Large intestine (tissue), 3 donors: Measurements from ENCODE around the gene MYLIP. TPM values are rescaled to one million over a fixed set of nuclear protein-coding genes. Genes with fewer than 3 reads are reported as not detected.

ENCODE experiments used
- DNase-seq, 2 donors: peaks; one replicate each; pipeline versions ENCODE4 v3.0.0 to v3.0.0-alpha.2; 2013
- H3K27ac ChIP-seq: one replicate; pipeline ENCODE4 v1.5.1; 2013; ENCODE audit warnings: low read length
- H3K27me3 ChIP-seq: 2 replicates; pipeline ENCODE4 v1.6.1; 2013; ENCODE audit warnings: low read length; ENCODE audit not compliant: control insufficient read depth, insufficient read depth
- H3K36me3 ChIP-seq: 2 replicates; pipeline ENCODE4 v1.6.1; 2013; ENCODE audit warnings: low read length; ENCODE audit not compliant: control insufficient read depth, insufficient read depth
- H3K4me1 ChIP-seq: one replicate; pipeline ENCODE4 v1.6.1; 2013; ENCODE audit warnings: low read length; ENCODE audit not compliant: control insufficient read depth, insufficient read depth
- H3K4me3 ChIP-seq: one replicate; pipeline ENCODE4 v1.5.1; 2013; ENCODE audit warnings: low read length
- H3K9me3 ChIP-seq: one replicate; pipeline ENCODE4 v1.6.1; 2013; ENCODE audit warnings: mild to moderate bottlenecking, low read depth, low read length, moderate library complexity; ENCODE audit not compliant: control insufficient read depth
- WGBS: methylation state at CpG from one replicate; pipeline ENCODE4 v1.1.5; 2013; ENCODE audit warnings: low lambda C conversion rate; ENCODE audit not compliant: insufficient coverage; 5-methylcytosine and 5-hydroxymethylcytosine counted together
- polyA plus RNA-seq: library from polyadenylated mRNA; unstranded; fragments of 120-200 nt; gene quantifications from one replicate; pipeline ENCODE4 v1.2.1, GENCODE V29; 2013

The MYLIP gene
- polyA plus RNA-seq, 1 donor = 41.1 TPM

DNA sequence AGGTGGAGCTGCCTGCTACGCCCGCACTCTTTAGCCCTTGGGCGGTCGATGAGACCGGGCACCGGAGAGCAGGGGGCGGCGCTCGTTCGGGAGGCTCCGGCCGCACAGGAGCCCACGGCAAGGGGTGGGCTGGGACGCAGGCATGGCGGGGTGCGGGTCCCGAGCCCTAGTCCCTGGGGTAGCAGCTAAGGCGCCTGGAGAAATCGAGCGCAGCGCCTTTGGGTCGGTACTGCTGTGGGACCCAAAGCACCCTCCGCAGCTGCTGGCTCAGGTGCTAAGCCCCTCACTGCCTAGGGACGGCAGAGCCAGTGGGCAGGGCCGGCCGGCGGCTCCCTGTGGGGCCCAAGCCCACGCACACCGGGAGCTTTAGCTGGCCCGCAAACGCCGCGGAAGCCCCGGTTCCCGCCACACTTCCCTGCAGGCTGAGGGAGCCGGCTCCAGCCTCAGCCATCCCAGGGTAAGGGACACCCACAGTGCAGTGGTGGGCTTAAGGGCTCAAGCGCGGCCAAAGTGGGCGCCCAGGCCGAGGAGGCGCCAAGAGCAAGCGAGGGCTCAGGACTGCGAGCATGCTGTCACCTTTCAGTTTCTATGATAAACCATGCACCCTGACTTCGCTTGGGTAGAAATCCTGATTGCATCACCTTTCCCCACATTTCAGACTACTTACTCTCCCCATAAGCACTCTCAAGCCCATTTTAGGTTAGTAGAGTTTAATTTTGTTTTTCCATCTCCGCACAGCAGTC, 52.0 kb downstream of the MYLIP start:
- 90% methylated on average over 2 of the region's 45 CpGs for WGBS
- H3K27ac ChIP-seq = no peak overlapping the region
- H3K36me3 ChIP-seq = no peaks in the 10 kb centered on the region
- H3K27me3 ChIP-seq = no peaks in the 10 kb centered on the region
- H3K4me3 ChIP-seq = no peak overlapping the region
- peaks cover 6% of the 10 kb centered on the region for H3K9me3 ChIP-seq
- peaks cover 23% of the 10 kb centered on the region for H3K4me1 ChIP-seq
- DNase-seq = no peak

DNA sequence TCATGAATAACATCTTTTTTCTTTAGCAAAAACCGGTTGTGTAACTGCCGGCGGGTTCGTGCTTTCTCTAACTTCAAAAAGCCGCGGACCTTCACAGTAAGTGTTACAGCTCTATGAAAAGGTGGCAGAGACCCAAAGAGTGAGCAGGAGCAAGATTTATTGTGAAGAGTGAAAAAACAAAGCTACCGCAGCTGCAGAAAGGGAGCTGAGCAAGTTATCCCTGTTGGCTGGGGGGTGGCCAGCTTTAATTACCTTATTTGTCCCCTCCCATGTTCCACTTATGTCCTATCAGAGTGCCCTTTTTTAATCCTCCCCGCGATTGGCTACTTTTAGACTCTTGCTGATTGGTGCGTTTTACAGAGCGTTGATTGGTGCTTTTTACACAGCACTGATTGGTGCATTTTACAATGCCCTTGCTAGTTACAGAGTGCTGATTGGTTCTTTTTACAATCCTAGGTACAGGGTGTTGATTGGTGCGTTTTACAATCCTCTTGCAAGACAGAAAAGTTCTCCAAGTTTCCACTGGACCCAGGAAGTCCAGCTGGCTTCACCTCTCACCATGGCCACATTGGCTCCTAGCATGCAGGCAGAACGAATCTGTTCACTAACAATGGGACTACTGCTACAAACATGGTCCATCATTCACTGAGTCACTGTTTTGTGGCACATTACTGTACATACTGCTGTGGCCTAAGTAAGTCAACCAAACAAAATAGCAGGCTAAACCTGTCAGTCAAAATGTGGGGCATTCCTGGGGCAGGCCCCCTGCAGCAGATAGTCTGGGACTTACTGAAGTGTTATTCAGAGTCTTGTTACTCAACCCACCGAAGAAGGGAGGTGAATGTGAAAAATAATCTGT, 52.8 kb downstream of the MYLIP start:
- Histone ChIP-seq H3K9me3 (peaks cover 6% of the 10 kb centered on the region), H3K4me1 (peaks cover 30% of the 10 kb centered on the region), H3K27ac (no peak overlapping the region), H3K4me3 (no peak overlapping the region), H3K36me3 (no peaks in the 10 kb centered on the region), H3K27me3 (no peaks in the 10 kb centered on the region)
- DNase-seq = no peak
- WGBS = 100% methylated on average over 1 of the region's 14 CpGs

DNA sequence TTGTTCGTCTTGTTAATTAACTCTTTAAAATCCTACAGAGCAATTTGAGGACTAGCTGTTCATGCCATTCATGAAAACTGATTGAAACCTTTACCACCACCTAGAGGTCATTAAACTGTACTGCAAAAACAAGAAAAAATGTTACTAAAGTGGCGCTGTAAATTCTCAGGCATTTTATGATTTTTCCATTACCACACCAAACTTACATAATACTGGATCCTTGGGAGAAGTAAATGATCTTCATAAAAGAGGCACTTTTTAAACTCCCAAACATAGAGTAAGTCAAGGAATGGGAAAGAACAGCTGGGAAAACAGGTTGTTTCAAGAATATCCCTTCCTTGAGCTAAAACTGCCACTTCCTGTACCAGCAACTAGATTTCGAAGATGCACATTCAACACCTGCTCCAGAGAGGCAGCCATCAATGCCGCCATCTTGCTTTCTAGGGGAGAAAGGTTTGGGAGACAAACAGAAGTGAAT, 54.3 kb downstream of the MYLIP start:
- H3K4me3 ChIP-seq = no peak overlapping the region
- H3K4me1 ChIP-seq = peaks cover 44% of the 10 kb centered on the region
- no CpG with 5 or more reads among the region's 4 CpGs for WGBS
- peak overlapping the region; percentile 90 for H3K27ac ChIP-seq
- H3K9me3 ChIP-seq = peaks cover 6% of the 10 kb centered on the region
- no peaks in the 10 kb centered on the region for H3K36me3 ChIP-seq
- no peaks in the 10 kb centered on the region for H3K27me3 ChIP-seq
- peak; percentile 34 to 72 for DNase-seq

DNA sequence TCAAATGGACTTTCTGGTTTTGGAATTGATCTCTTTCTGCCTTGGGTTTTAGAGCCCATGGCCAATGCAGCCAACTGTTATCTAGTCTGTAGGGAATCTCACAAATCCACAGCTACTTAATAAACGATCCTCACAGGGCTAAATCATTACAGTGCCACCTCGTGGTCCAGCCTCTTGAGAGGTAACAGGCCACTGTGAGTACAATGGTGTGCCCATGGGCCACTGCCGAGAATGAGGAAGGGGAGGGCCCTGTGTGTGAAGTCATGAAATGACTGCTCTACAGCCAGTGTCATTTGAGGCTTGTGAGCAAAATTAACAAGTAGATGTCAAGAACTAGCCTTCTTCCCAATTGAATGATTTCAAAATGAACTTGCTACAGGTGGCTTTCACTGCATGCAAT, 55.2 kb downstream of the MYLIP start:
- Histone ChIP-seq H3K36me3 (no peaks in the 10 kb centered on the region), H3K27ac (peak overlapping the region; percentile 90), H3K9me3 (peaks cover 6% of the 10 kb centered on the region), H3K4me1 (peaks cover 46% of the 10 kb centered on the region), H3K4me3 (no peak overlapping the region), H3K27me3 (no peaks in the 10 kb centered on the region)
- DNase-seq = peak in 1 of 2 donors; percentile 42
- no CpG with 5 or more reads among the region's 3 CpGs for WGBS

GRCh38 chr6:16184551-16184950, 55.7 kb downstream of the MYLIP start:
- Histone ChIP-seq H3K4me1 (peaks cover 49% of the 10 kb centered on the region), H3K27ac (peak overlapping the region; percentile 90), H3K36me3 (no peaks in the 10 kb centered on the region), H3K27me3 (no peaks in the 10 kb centered on the region), H3K9me3 (peaks cover 6% of the 10 kb centered on the region), H3K4me3 (no peak overlapping the region)
- no CpG with 5 or more reads among the region's 3 CpGs for WGBS
- peak; percentile 76 to 93 for DNase-seq

GRCh38 chr6:16187176-16187575, 58.3 kb downstream of the MYLIP start:
- WGBS = no CpG with 5 or more reads among the region's 2 CpGs
- Histone ChIP-seq H3K27me3 (no peaks in the 10 kb centered on the region), H3K36me3 (no peaks in the 10 kb centered on the region), H3K9me3 (no peaks in the 10 kb centered on the region), H3K4me3 (no peak overlapping the region), H3K27ac (peak overlapping the region; percentile 76), H3K4me1 (peaks cover 65% of the 10 kb centered on the region)
- DNase-seq = peak in 1 of 2 donors; percentile 67

DNA sequence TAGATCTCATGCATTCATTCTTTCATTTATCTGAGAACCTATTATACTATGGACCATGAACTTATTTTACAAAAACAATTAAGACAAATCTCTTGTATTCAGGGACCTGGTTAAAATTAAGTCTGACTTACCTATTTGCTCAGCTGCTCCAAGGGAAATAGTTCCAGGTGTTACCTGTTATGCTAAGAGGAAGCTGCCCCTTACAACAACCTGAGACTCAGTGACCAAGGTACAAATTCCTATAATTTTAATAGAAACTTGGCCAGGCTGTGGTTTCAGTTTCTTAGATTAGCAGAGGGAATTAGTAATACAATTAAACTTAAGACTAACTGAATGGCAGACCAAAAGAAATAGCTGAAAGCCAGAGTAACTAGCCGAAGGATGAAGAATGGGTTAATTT, 61.3 kb downstream of the MYLIP start:
- Histone ChIP-seq H3K4me1 (peaks cover 45% of the 10 kb centered on the region), H3K4me3 (peak overlapping the region; percentile 3), H3K9me3 (no peaks in the 10 kb centered on the region), H3K27ac (peak overlapping the region; percentile 81), H3K36me3 (no peaks in the 10 kb centered on the region), H3K27me3 (no peaks in the 10 kb centered on the region)
- 0% methylated on average over 1 of the region's 1 CpG for WGBS
- peak; percentile 75 to 86 for DNase-seq

- Histone ChIP-seq H3K27me3 (no peaks in the 10 kb centered on the region), H3K4me1 (peaks cover 19% of the 10 kb centered on the region), H3K27ac (no peak overlapping the region), H3K9me3 (peaks cover 3% of the 10 kb centered on the region), H3K36me3 (no peaks in the 10 kb centered on the region), H3K4me3 (no peak overlapping the region)
- no peak for DNase-seq
- WGBS = no CpG with 5 or more reads among the region's 14 CpGs
Measured at GRCh38 chr6:16196260-16196983, 67.5 kb downstream of the MYLIP start.

DNA sequence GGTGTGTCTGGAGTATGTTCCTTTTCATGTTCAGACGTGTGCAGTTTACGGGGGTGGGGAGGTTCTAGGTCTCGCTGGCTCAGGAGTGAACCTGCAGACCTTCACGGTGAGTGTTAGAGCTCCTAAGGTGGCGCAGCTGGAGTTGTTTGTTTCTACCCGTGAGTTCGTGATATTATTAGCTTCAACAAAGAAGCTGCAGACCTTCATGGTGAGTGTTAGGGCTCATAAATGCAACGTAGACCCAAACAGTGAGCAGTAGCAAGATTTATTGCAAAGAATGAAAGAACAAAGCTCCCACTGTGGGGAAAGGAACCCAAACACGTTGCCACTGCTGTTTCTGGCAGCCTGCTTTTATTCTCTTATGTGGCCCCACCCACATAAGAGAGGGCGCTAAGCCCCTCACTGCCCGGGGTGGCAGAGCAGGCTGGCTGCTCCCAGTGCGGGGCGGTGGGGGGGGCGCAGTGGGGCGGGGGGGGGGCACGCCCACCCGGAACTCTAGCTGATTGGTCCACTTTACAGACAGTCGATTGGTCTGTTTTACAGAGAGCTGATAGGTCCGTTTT, 68.2 kb downstream of the MYLIP start:
- Histone ChIP-seq H3K4me3 (no peak overlapping the region), H3K9me3 (peaks cover 3% of the 10 kb centered on the region), H3K4me1 (peaks cover 19% of the 10 kb centered on the region), H3K27me3 (no peaks in the 10 kb centered on the region), H3K36me3 (no peaks in the 10 kb centered on the region), H3K27ac (no peak overlapping the region)
- 60% methylated on average over 1 of the region's 19 CpGs for WGBS
- DNase-seq = no peak
